ENCODE data around the gene TRMU. TPM values are rescaled to one million over a fixed set of nuclear protein-coding genes. Genes with fewer than 3 reads are reported as not detected.
"Not testable (repeated sequence)": the region's sequence is repeated elsewhere in the genome, so short reads cannot be mapped to it uniquely, and the experiment has no call there.

Gene TRMU
- total and polyA plus RNA-seq, 4 experiments from 2014 or later: 14.5 to 93.0 (median 48.6) TPM

GRCh38 chr22:46397514-46397913 is 62.0 kb downstream of the TRMU start:
- ChIA-PET CTCF (ENCODE audit: partially characterized antibody) (interaction anchor here (1.0 kb wide), 1 partner anchor 30 kb away, joined by 3 read pairs; no protein-coding TSS in a partner anchor), POLR2A (ENCODE audit: partially characterized antibody) (no interaction called here)
- Mint-ChIP-seq H3K27me3 (peaks cover 0 to 7% of the 10 kb centered on the region in 2 donors), H3K27ac (no peak overlapping the region), H3K9me3 (no peaks in the 10 kb centered on the region), H3K4me3 (no peak overlapping the region), H3K36me3 (no peaks in the 10 kb centered on the region), H3K4me1 (peaks cover 3 to 9% (median 5%) of the 10 kb centered on the region in 4 donors)
- Histone ChIP-seq H3K4me3 (ENCODE audit: low read length in 2 of 2) (no peak overlapping the region), H3K36me3 (ENCODE audit: insufficient read depth, low read length) (no peaks in the 10 kb centered on the region), H3K4me1 (ENCODE audit: insufficient read depth, low read length) (peaks cover 6% of the 10 kb centered on the region), H3K9me3 (ENCODE audit: control insufficient read depth in 1 of 2, low read length in 2 of 2) (no peaks in the 10 kb centered on the region), H3K27ac (ENCODE audit: low read depth, low read length) (no peak overlapping the region), H3K27me3 (ENCODE audit: insufficient read depth, low read length) (no peaks in the 10 kb centered on the region)
- intact Hi-C loops (cut with micrococcal nuclease): no loop called here
- no peak for DNase-seq

- Mint-ChIP-seq H3K9me3 (no peaks in the 10 kb centered on the region), H3K4me3 (no peak overlapping the region), H3K27me3 (peaks cover 0 to 4% of the 10 kb centered on the region in 2 donors), H3K27ac (no peak overlapping the region), H3K4me1 (peaks cover 3 to 13% (median 5%) of the 10 kb centered on the region in 4 donors), H3K36me3 (no peaks in the 10 kb centered on the region)
- CTCF ChIA-PET (ENCODE audit: partially characterized antibody): interaction anchor here (1.0 kb wide), 1 partner anchor 30 kb away, joined by 3 read pairs; no protein-coding TSS in a partner anchor
- no peak for DNase-seq
- Histone ChIP-seq H3K4me3 (ENCODE audit: low read length in 2 of 2) (no peak overlapping the region), H3K27ac (ENCODE audit: low read depth, low read length) (no peak overlapping the region), H3K9me3 (ENCODE audit: control insufficient read depth in 1 of 2, low read length in 2 of 2) (no peaks in the 10 kb centered on the region), H3K4me1 (ENCODE audit: insufficient read depth, low read length) (peaks cover 6% of the 10 kb centered on the region), H3K36me3 (ENCODE audit: insufficient read depth, low read length) (no peaks in the 10 kb centered on the region), H3K27me3 (ENCODE audit: insufficient read depth, low read length) (no peaks in the 10 kb centered on the region)
- intact Hi-C loops (cut with micrococcal nuclease): no loop called here
- POLR2A ChIA-PET (ENCODE audit: partially characterized antibody): no interaction called here
These were observed 62.4 kb downstream of the TRMU start for GRCh38 chr22:46397951-46398350.

- intact Hi-C loops (cut with micrococcal nuclease): no loop called here
- Histone ChIP-seq H3K4me1 (ENCODE audit: insufficient read depth, low read length) (no peaks in the 10 kb centered on the region), H3K4me3 (ENCODE audit: low read length in 2 of 2) (no peak overlapping the region), H3K27ac (ENCODE audit: low read depth, low read length) (no peak overlapping the region), H3K9me3 (ENCODE audit: control insufficient read depth in 1 of 2, low read length in 2 of 2) (no peaks in the 10 kb centered on the region), H3K36me3 (ENCODE audit: insufficient read depth, low read length) (no peaks in the 10 kb centered on the region), H3K27me3 (ENCODE audit: insufficient read depth, low read length) (no peaks in the 10 kb centered on the region)
- POLR2A ChIA-PET (ENCODE audit: partially characterized antibody): no interaction called here
- Mint-ChIP-seq H3K27me3 (no peaks in the 10 kb centered on the region), H3K4me3 (peak overlapping the region in 1 of 8 donors; percentile 46), H3K36me3 (no peaks in the 10 kb centered on the region), H3K4me1 (peaks cover 0 to 6% (median under 1%) of the 10 kb centered on the region in 4 donors), H3K9me3 (no peaks in the 10 kb centered on the region), H3K27ac (no peak overlapping the region)
- CTCF ChIA-PET (ENCODE audit: partially characterized antibody): interaction anchor here (1.0 kb wide), 1 partner anchor 32 kb away, joined by 6 read pairs; no protein-coding TSS in a partner anchor
- DNase-seq: no peak
These were observed 63.9 kb downstream of the TRMU start for GRCh38 chr22:46399251-46400024.

- Mint-ChIP-seq H3K36me3 (no peaks in the 10 kb centered on the region), H3K4me3 (no peak overlapping the region), H3K27ac (no peak overlapping the region), H3K4me1 (peaks cover 0 to 6% (median 2%) of the 10 kb centered on the region in 4 donors), H3K27me3 (no peaks in the 10 kb centered on the region), H3K9me3 (no peaks in the 10 kb centered on the region)
- Histone ChIP-seq H3K27me3 (ENCODE audit: insufficient read depth, low read length) (no peaks in the 10 kb centered on the region), H3K9me3 (ENCODE audit: control insufficient read depth in 1 of 2, low read length in 2 of 2) (no peaks in the 10 kb centered on the region), H3K4me1 (ENCODE audit: insufficient read depth, low read length) (no peaks in the 10 kb centered on the region), H3K36me3 (ENCODE audit: insufficient read depth, low read length) (no peaks in the 10 kb centered on the region), H3K4me3 (ENCODE audit: low read length in 2 of 2) (no peak overlapping the region), H3K27ac (ENCODE audit: low read depth, low read length) (no peak overlapping the region)
- intact Hi-C loops (cut with micrococcal nuclease): no loop called here
- DNase-seq: no peak
- POLR2A ChIA-PET (ENCODE audit: partially characterized antibody): no interaction called here
- CTCF ChIA-PET (ENCODE audit: partially characterized antibody): no interaction called here
These were observed 65.9 kb downstream of the TRMU start for GRCh38 chr22:46401370-46401769.

GRCh38 chr22:46402505-46402904 is 67.0 kb downstream of the TRMU start:
- Mint-ChIP-seq H3K4me1 (peaks cover 1 to 6% (median 2%) of the 10 kb centered on the region in 4 donors), H3K4me3 (no peak overlapping the region), H3K27me3 (no peaks in the 10 kb centered on the region), H3K27ac (no peak overlapping the region), H3K36me3 (no peaks in the 10 kb centered on the region), H3K9me3 (no peaks in the 10 kb centered on the region)
- CTCF ChIA-PET (ENCODE audit: partially characterized antibody): no interaction called here
- Histone ChIP-seq H3K36me3 (ENCODE audit: insufficient read depth, low read length) (no peaks in the 10 kb centered on the region), H3K9me3 (ENCODE audit: control insufficient read depth in 1 of 2, low read length in 2 of 2) (no peaks in the 10 kb centered on the region), H3K4me1 (ENCODE audit: insufficient read depth, low read length) (no peaks in the 10 kb centered on the region), H3K27me3 (ENCODE audit: insufficient read depth, low read length) (no peaks in the 10 kb centered on the region), H3K27ac (ENCODE audit: low read depth, low read length) (no peak overlapping the region), H3K4me3 (ENCODE audit: low read length in 2 of 2) (no peak overlapping the region)
- POLR2A ChIA-PET (ENCODE audit: partially characterized antibody): no interaction called here
- DNase-seq: no peak
- intact Hi-C loops (cut with micrococcal nuclease): no loop called here

- H3K27ac ChIP-seq (ENCODE audit: low read depth, low read length); H3K36me3 Mint-ChIP-seq; H3K27me3 ChIP-seq (ENCODE audit: insufficient read depth, low read length); CTCF ChIA-PET (ENCODE audit: partially characterized antibody); H3K36me3 ChIP-seq (ENCODE audit: insufficient read depth, low read length); H3K27me3 Mint-ChIP-seq; H3K9me3 ChIP-seq (ENCODE audit: control insufficient read depth in 1 of 2, low read length in 2 of 2); H3K4me1 Mint-ChIP-seq; H3K9me3 Mint-ChIP-seq; H3K4me1 ChIP-seq (ENCODE audit: insufficient read depth, low read length); intact Hi-C loops (cut with micrococcal nuclease); H3K4me3 Mint-ChIP-seq; H3K4me3 ChIP-seq (ENCODE audit: low read length in 2 of 2); POLR2A ChIA-PET (ENCODE audit: partially characterized antibody): not testable (repeated sequence)
- H3K27ac Mint-ChIP-seq: peak overlapping the region in 1 of 7 donors; percentile 30
- DNase-seq: peak in 1 of 5 donors; percentile 7
These were observed 68.4 kb downstream of the TRMU start for GRCh38 chr22:46403880-46404279.

- Mint-ChIP-seq H3K9me3 (no peaks in the 10 kb centered on the region), H3K4me3 (no peak overlapping the region), H3K36me3 (no peaks in the 10 kb centered on the region), H3K27ac (no peak overlapping the region), H3K4me1 (peaks cover 1 to 6% (median 2%) of the 10 kb centered on the region in 4 donors), H3K27me3 (no peaks in the 10 kb centered on the region)
- H3K4me1 ChIP-seq (ENCODE audit: insufficient read depth, low read length): no peaks in the 10 kb centered on the region
- H3K9me3 ChIP-seq (ENCODE audit: control insufficient read depth in 1 of 2, low read length in 2 of 2): no peaks in the 10 kb centered on the region
- H3K27me3 ChIP-seq (ENCODE audit: insufficient read depth, low read length): no peaks in the 10 kb centered on the region
- no peaks in the 10 kb centered on the region for H3K36me3 ChIP-seq (ENCODE audit: insufficient read depth, low read length)
- POLR2A ChIA-PET (ENCODE audit: partially characterized antibody): no interaction called here
- H3K27ac ChIP-seq (ENCODE audit: low read depth, low read length): no peak overlapping the region
- CTCF ChIA-PET (ENCODE audit: partially characterized antibody): interaction anchor here (1.2 kb wide), 1 partner anchor 38 kb away, joined by 3 read pairs; no protein-coding TSS in a partner anchor
- no peak overlapping the region for H3K4me3 ChIP-seq (ENCODE audit: low read length in 2 of 2)
- intact Hi-C loops (cut with micrococcal nuclease): no loop called here
- no peak for DNase-seq
These were observed 70.4 kb downstream of the TRMU start for GRCh38 chr22:46405901-46406300.

Measured in CD4-positive, alpha-beta memory T cell (primary cell).